Fibroblast of the conjunctiva (primary cell): Measurements from ENCODE around the gene DLGAP1.

Experiments
- DNase-seq: peaks from one replicate; pipeline ENCODE4 v3.0.0-alpha.2; 2010; ENCODE audit warnings: low read depth

The DLGAP1 gene

GRCh38 chr18:3760741-3761140 lies 694.4 kb downstream of the DLGAP1 start:
- no peak for DNase-seq

- DNase-seq, result no peak
Measured at GRCh38 chr18:3759099-3759498, 696.0 kb downstream of the DLGAP1 start.

GRCh38 chr18:3758531-3758930 lies 696.6 kb downstream of the DLGAP1 start:
- DNase-seq, result no peak

GRCh38 chr18:3757361-3757760 lies 697.7 kb downstream of the DLGAP1 start:
- DNase-seq, result no peak

GRCh38 chr18:3753106-3753505 lies 702.0 kb downstream of the DLGAP1 start:
- no peak for DNase-seq

GRCh38 chr18:3748086-3748485 lies 707.0 kb downstream of the DLGAP1 start:
- no peak for DNase-seq

- DNase-seq, result no peak
Measured at GRCh38 chr18:3747176-3747973, 707.7 kb downstream of the DLGAP1 start.

GRCh38 chr18:3742541-3742940 lies 712.6 kb downstream of the DLGAP1 start:
- no peak for DNase-seq

GRCh38 chr18:3741333-3741732 lies 713.8 kb downstream of the DLGAP1 start:
- DNase-seq, result no peak

GRCh38 chr18:3728704-3729437 lies 726.2 kb downstream of the DLGAP1 start:
- no peak for DNase-seq

- DNase-seq, result no peak
Measured at GRCh38 chr18:3727274-3727673, 727.8 kb downstream of the DLGAP1 start.

- DNase-seq, result no peak
Measured at GRCh38 chr18:3726238-3726951, 728.7 kb downstream of the DLGAP1 start.

GRCh38 chr18:3725115-3725514 lies 730.0 kb downstream of the DLGAP1 start:
- DNase-seq, result no peak

- DNase-seq, result no peak
Measured at GRCh38 chr18:3723554-3723953, 731.6 kb downstream of the DLGAP1 start.

- DNase-seq, result no peak
Measured at GRCh38 chr18:3722649-3723433, 732.3 kb downstream of the DLGAP1 start.

- no peak for DNase-seq
Measured at GRCh38 chr18:3721771-3722648, 733.1 kb downstream of the DLGAP1 start.

- DNase-seq, result no peak
Measured at GRCh38 chr18:3720818-3721545, 734.1 kb downstream of the DLGAP1 start.

- DNase-seq, result no peak
Measured at GRCh38 chr18:3720159-3720558, 734.9 kb downstream of the DLGAP1 start.

GRCh38 chr18:3717376-3718025 lies 737.6 kb downstream of the DLGAP1 start:
- DNase-seq, result no peak
